ENCODE results near the gene PTPRD. TPM values are rescaled to one million over a fixed set of nuclear protein-coding genes. Genes with fewer than 3 reads are reported as not detected.
"Not testable (repeated sequence)": the region's sequence is repeated elsewhere in the genome, so short reads cannot be mapped to it uniquely, and the experiment has no call there.

The PTPRD gene
- total RNA-seq, 1 experiment from 2014 or later = 0.02 TPM

DNA sequence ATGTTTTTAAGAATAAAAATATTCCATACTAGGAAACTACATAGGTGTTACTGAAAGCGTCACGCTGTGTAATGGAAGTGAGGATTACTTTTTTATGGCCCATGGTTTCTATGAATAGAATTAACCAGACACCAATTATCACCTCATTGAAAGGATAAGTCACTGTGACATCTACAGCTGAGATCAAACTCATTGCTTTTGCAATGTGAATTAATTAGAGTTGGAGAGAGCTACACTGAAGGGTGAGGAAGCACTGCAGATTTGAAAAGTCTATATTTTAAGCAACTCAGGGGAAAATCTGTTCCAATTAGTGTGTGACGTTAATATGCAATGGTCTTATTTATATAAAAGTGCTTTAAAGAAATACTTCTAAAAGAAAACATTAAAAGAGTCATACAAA is 1513.2 kb downstream of the PTPRD start:
- CTCF ChIA-PET = no interaction called here
- POLR2A ChIA-PET = no interaction called here

DNA sequence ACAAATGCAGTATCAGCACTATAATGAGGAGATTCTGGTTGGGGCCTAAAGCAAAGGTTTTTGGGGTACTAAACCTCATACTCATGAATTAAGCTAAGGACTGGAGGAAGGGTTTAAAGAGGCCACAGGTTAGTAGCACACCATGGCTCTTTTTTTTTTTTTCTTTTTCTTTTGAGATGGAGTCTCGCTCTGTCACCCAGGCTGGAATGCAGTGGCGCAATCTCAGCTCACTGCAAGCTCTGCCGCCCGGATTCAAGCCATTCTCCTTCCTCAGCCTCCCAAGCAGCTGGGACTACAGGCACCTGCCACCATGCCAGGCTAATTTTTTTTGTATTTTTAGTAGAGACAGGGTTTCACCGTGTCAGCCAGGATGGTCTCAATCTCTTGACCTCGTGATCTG is 1515.5 kb downstream of the PTPRD start:
- H4K20me1 ChIP-seq (ENCODE audit: insufficient read depth); H3K79me2 ChIP-seq (ENCODE audit: insufficient read depth, low read length); H3K9me2 ChIP-seq (ENCODE audit: insufficient read depth); H3K4me2 ChIP-seq (ENCODE audit: low read length); H3K27ac ChIP-seq (ENCODE audit: low read depth, low read length); ATAC-seq; POLR2A ChIA-PET; H3K36me3 ChIP-seq (ENCODE audit: control insufficient read depth in 1 of 2, insufficient read depth in 2 of 2, low read length in 2 of 2); RAD21 ChIA-PET (ENCODE audit: low non-redundant PET in 1 of 2, low total read pairs in 2 of 2, uncharacterized antibody in 2 of 2, unreplicated experiment in 2 of 2); H2AFZ ChIP-seq (ENCODE audit: low read depth, low read length, poor library complexity, severe bottlenecking); H3K4me3 ChIP-seq (replicated peaks in 1 of 2; ENCODE audit: low read depth in 1 of 2, low read length in 2 of 2); CTCF ChIA-PET; H3K9ac ChIP-seq (ENCODE audit: low read length); H3K4me1 ChIP-seq (ENCODE audit: control insufficient read depth in 1 of 2, insufficient read depth in 2 of 2, low read length in 2 of 2); BruUV-seq (replicated peaks); H3K27me3 ChIP-seq (ENCODE audit: insufficient read depth, low read length); DNase-seq (ENCODE audit: low read depth, low spot score); intact Hi-C loops (cut with micrococcal nuclease): not testable (repeated sequence)
- peaks cover 16 to 23% of the 10 kb centered on the region in 2 experiments; a peak in 3 of 4 replicates for H3K9me3 ChIP-seq (ENCODE audit: control insufficient read depth in 1 of 2, insufficient read depth in 1 of 2, low read depth in 1 of 2, low read length in 2 of 2)

More for the DNA sequence above, 1513.2 kb downstream of the PTPRD start:
- Histone ChIP-seq H3K27ac (ENCODE audit: low read depth, low read length) (no peak overlapping the region), H3K9me2 (ENCODE audit: insufficient read depth) (no peaks in the 10 kb centered on the region), H3K4me1 (ENCODE audit: control insufficient read depth in 1 of 2, insufficient read depth in 2 of 2, low read length in 2 of 2) (no peaks in the 10 kb centered on the region), H3K27me3 (ENCODE audit: insufficient read depth, low read length) (no peaks in the 10 kb centered on the region), H3K36me3 (ENCODE audit: control insufficient read depth in 1 of 2, insufficient read depth in 2 of 2, low read length in 2 of 2) (no peaks in the 10 kb centered on the region), H3K4me3 (replicated peaks in 1 of 2; ENCODE audit: low read depth in 1 of 2, low read length in 2 of 2) (no peak overlapping the region), H3K79me2 (ENCODE audit: insufficient read depth, low read length) (no peaks in the 10 kb centered on the region), H2AFZ (ENCODE audit: low read depth, low read length, poor library complexity, severe bottlenecking) (no peak overlapping the region), H3K9ac (ENCODE audit: low read length) (no peak overlapping the region), H4K20me1 (ENCODE audit: insufficient read depth) (no peaks in the 10 kb centered on the region), H3K9me3 (ENCODE audit: control insufficient read depth in 1 of 2, insufficient read depth in 1 of 2, low read depth in 1 of 2, low read length in 2 of 2) (peaks cover 22 to 25% of the 10 kb centered on the region in 2 experiments; a peak in 3 of 4 replicates), H3K4me2 (ENCODE audit: low read length) (no peak overlapping the region)
- DNase-seq (ENCODE audit: low read depth, low spot score) (no peak), ATAC-seq (no peak)
- no TSS peak for BruUV-seq (replicated peaks)
- intact Hi-C loops (cut with micrococcal nuclease) = no loop called here
- TF ChIP-seq POLR2AphosphoS5 (IDR thresholded peaks at IDR 0.05; ENCODE audit: low read depth, low read length) (no peak), CEBPB (IDR thresholded peaks at IDR 0.05; ENCODE audit: low read depth) (no peak), ZFX (IDR thresholded peaks at IDR 0.05) (no peak), RAD21 (IDR thresholded peaks at IDR 0.05; ENCODE audit: low read depth) (no peak)
- TF ChIP-seq, protein P1, sequence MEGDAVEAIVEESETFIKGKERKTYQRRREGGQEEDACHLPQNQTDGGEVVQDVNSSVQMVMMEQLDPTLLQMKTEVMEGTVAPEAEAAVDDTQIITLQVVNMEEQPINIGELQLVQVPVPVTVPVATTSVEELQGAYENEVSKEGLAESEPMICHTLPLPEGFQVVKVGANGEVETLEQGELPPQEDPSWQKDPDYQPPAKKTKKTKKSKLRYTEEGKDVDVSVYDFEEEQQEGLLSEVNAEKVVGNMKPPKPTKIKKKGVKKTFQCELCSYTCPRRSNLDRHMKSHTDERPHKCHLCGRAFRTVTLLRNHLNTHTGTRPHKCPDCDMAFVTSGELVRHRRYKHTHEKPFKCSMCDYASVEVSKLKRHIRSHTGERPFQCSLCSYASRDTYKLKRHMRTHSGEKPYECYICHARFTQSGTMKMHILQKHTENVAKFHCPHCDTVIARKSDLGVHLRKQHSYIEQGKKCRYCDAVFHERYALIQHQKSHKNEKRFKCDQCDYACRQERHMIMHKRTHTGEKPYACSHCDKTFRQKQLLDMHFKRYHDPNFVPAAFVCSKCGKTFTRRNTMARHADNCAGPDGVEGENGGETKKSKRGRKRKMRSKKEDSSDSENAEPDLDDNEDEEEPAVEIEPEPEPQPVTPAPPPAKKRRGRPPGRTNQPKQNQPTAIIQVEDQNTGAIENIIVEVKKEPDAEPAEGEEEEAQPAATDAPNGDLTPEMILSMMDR (IDR thresholded peaks at IDR 0.05 in 2 of 3, conservative IDR thresholded peaks at IDR 0.05 in 1 of 3; ENCODE audit: borderline replicate concordance in 1 of 3, insufficient read depth in 1 of 3, low read depth in 2 of 3, low read length in 2 of 3) = no peak
- RAD21 ChIA-PET (ENCODE audit: low non-redundant PET in 1 of 2, low total read pairs in 2 of 2, uncharacterized antibody in 2 of 2, unreplicated experiment in 2 of 2) = no interaction called here
